Hepatocyte (in vitro differentiated cells): ENCODE results near the gene CHST6. TPM values are rescaled to one million over a fixed set of nuclear protein-coding genes. Genes with fewer than 3 reads are reported as not detected.

Source experiments
- DNase-seq: peaks from one replicate; pipeline ENCODE4 v3.0.0-alpha.2; 2016; ENCODE audit warnings: low spot score
- H2AFZ ChIP-seq: fragments of 200-600 bp; sonication (generic); 2 replicates; pipeline ENCODE4 v1.6.0; 2016; ENCODE audit warnings: antibody characterized with exemption, mild to moderate bottlenecking
- H3K27ac ChIP-seq: fragments of 200-600 bp; sonication (generic); 2 replicates; pipeline ENCODE4 v1.5.1; 2016; ENCODE audit warnings: mild to moderate bottlenecking
- H3K27me3 ChIP-seq: fragments of 200-600 bp; sonication (generic); 2 replicates; pipeline ENCODE4 v1.6.1; 2016
- H3K36me3 ChIP-seq: fragments of 200-600 bp; sonication (generic); replicated peaks from 2 replicates; pipeline ENCODE4 v1.5.1; 2016; ENCODE audit warnings: low read depth; ENCODE audit not compliant: insufficient read depth
- H3K4me1 ChIP-seq: fragments of 200-600 bp; sonication (generic); 2 replicates; pipeline ENCODE4 v1.5.1; 2016; ENCODE audit warnings: mild to moderate bottlenecking, moderate library complexity; ENCODE audit not compliant: insufficient read depth
- H3K4me2 ChIP-seq: fragments of 200-600 bp; sonication (generic); 2 replicates; pipeline ENCODE4 v1.6.0; 2016
- H3K4me3 ChIP-seq: fragments of 200-600 bp; sonication (generic); 2 replicates; pipeline ENCODE4 v1.5.1; 2016; ENCODE audit warnings: mild to moderate bottlenecking
- H3K79me2 ChIP-seq: fragments of 200-600 bp; sonication (generic); 2 replicates; pipeline ENCODE4 v1.6.0; 2017; ENCODE audit warnings: mild to moderate bottlenecking
- H3K9me2 ChIP-seq: fragments of 200-600 bp; sonication (generic); replicated peaks from 2 replicates; pipeline ENCODE4 v1.6.0; 2017; ENCODE audit warnings: mild to moderate bottlenecking; ENCODE audit not compliant: insufficient read depth
- H3K9me3 ChIP-seq: fragments of 200-600 bp; sonication (generic); 2 replicates; pipeline ENCODE4 v1.5.1; 2016; ENCODE audit warnings: low read depth, mild to moderate bottlenecking
- H4K20me1 ChIP-seq: fragments of 200-600 bp; sonication (generic); 2 replicates; pipeline ENCODE4 v1.6.0; 2016; ENCODE audit warnings: mild to moderate bottlenecking; ENCODE audit not compliant: insufficient read depth, poor library complexity, severe bottlenecking
- CTCF ChIP-seq: fragments of 200-600 bp; sonication (generic); IDR thresholded peaks from 2 replicates; pipeline ENCODE4 v1.5.1; 2016; ENCODE audit warnings: antibody characterized with exemption, mild to moderate bottlenecking; ENCODE audit not compliant: poor library complexity
- EZH2 ChIP-seq: fragments of 200-600 bp; sonication (generic); IDR thresholded peaks from 2 replicates; pipeline ENCODE4 v1.6.1; 2016; ENCODE audit warnings: antibody characterized with exemption, mild to moderate bottlenecking, borderline replicate concordance
- EZH2phosphoT487 ChIP-seq: fragments of 200-600 bp; sonication (generic); IDR thresholded peaks from one replicate; pipeline ENCODE4 v1.6.1; 2018; ENCODE audit warnings: antibody characterized with exemption, mild to moderate bottlenecking, low read depth, moderate library complexity; ENCODE audit not compliant: unreplicated experiment, severe bottlenecking
- WGBS: methylation state at CpG from one replicate; pipeline ENCODE4 v1.1.6; 2016; ENCODE audit warnings: low lambda C conversion rate; ENCODE audit errors: missing lambda C conversion rate; 5-methylcytosine and 5-hydroxymethylcytosine counted together
- polyA plus RNA-seq: library from polyadenylated mRNA; unstranded; fragments of >200 nt; fragmentation: Nextera tagmentation; extraction: Ambion mirVana; gene quantifications from 2 replicates; pipeline ENCODE4 v1.2.1, GENCODE V29; 2016
- total RNA-seq: library from RNA; depleted of rRNA; stranded (reverse); fragments of >200 nt; gene quantifications from 2 replicates; pipeline ENCODE4 v1.2.3, GENCODE V29; 2014

The CHST6 gene
- total and polyA plus RNA-seq, 2 experiments from 2014 or later, result 0.33 to 0.37 TPM

GRCh38 chr16:75485230-75486013, 9.8 kb downstream of the CHST6 start:
- H3K79me2 ChIP-seq, result no peaks in the 10 kb centered on the region
- no peak overlapping the region for H3K27ac ChIP-seq
- no peaks in the 10 kb centered on the region for H3K9me2 ChIP-seq
- no peak overlapping the region for H3K4me2 ChIP-seq
- no peaks in the 10 kb centered on the region for H3K27me3 ChIP-seq
- DNase-seq, result no peak
- 91% methylated on average over 7 of the region's 7 CpGs for WGBS
- no peaks in the 10 kb centered on the region for H4K20me1 ChIP-seq
- no peak overlapping the region for H3K4me3 ChIP-seq
- H3K4me1 ChIP-seq, result no peaks in the 10 kb centered on the region
- H2AFZ ChIP-seq, result no peak overlapping the region
- no peaks in the 10 kb centered on the region for H3K9me3 ChIP-seq
- TF ChIP-seq EZH2 (no peak), CTCF (no peak), EZH2phosphoT487 (no peak)
- H3K36me3 ChIP-seq, result no peaks in the 10 kb centered on the region

GRCh38 chr16:75483222-75483621, 12.0 kb downstream of the CHST6 start:
- Histone ChIP-seq H4K20me1 (no peaks in the 10 kb centered on the region), H3K4me1 (no peaks in the 10 kb centered on the region), H3K4me2 (no peak overlapping the region), H3K27me3 (no peaks in the 10 kb centered on the region), H2AFZ (no peak overlapping the region), H3K9me2 (no peaks in the 10 kb centered on the region), H3K36me3 (no peaks in the 10 kb centered on the region), H3K9me3 (no peaks in the 10 kb centered on the region), H3K79me2 (no peaks in the 10 kb centered on the region), H3K4me3 (no peak overlapping the region), H3K27ac (no peak overlapping the region)
- WGBS, result 86% methylated on average over 2 of the region's 2 CpGs
- TF ChIP-seq CTCF (no peak), EZH2phosphoT487 (no peak), EZH2 (no peak)
- no peak for DNase-seq

GRCh38 chr16:75482434-75483205, 12.6 kb downstream of the CHST6 start:
- H4K20me1 ChIP-seq, result no peaks in the 10 kb centered on the region

More at GRCh38 chr16:75482434-75483205, 12.6 kb downstream of the CHST6 start:
- DNase-seq, result no peak
- no peaks in the 10 kb centered on the region for H3K9me3 ChIP-seq
- H3K4me1 ChIP-seq, result no peaks in the 10 kb centered on the region
- no peak overlapping the region for H3K27ac ChIP-seq
- no peaks in the 10 kb centered on the region for H3K79me2 ChIP-seq
- no peaks in the 10 kb centered on the region for H3K36me3 ChIP-seq
- TF ChIP-seq EZH2, result no peak
- TF ChIP-seq EZH2phosphoT487, result no peak
- no peak for TF ChIP-seq CTCF
- H2AFZ ChIP-seq, result no peak overlapping the region
- WGBS, result 89% methylated on average over 13 of the region's 14 CpGs
- no peaks in the 10 kb centered on the region for H3K27me3 ChIP-seq
- no peaks in the 10 kb centered on the region for H3K9me2 ChIP-seq
- H3K4me3 ChIP-seq, result no peak overlapping the region
- no peak overlapping the region for H3K4me2 ChIP-seq
